ENCODE results near the gene FAM110C. TPM values are rescaled to one million over a fixed set of nuclear protein-coding genes. Genes with fewer than 3 reads are reported as not detected.

FAM110C gene
- total RNA-seq, 1 donor from 2014 or later, result 3.3 TPM

- intact Hi-C loops (cut with micrococcal nuclease), result no loop called here
Observed at GRCh38 chr2:10222-10875, 36.0 kb downstream of the FAM110C start.

Other genes with a start within 250 kb of the FAM110C start
- gene SH3YL1, start 217.5 kb upstream of the FAM110C start, total RNA-seq, result 13.9 and 15.6 TPM in 2 replicates
- gene ACP1, start 218.4 kb upstream of the FAM110C start, total RNA-seq, result 94.9 and 96.8 TPM in 2 replicates
- 0.80 and 2.1 TPM in 2 replicates for gene ALKAL2, start 241.6 kb upstream of the FAM110C start, total RNA-seq